Endothelial cell of hepatic sinusoid (primary cell): ENCODE data around the gene CSTA.
"Not testable (repeated sequence)": the region's sequence is repeated elsewhere in the genome, so short reads cannot be mapped to it uniquely, and the experiment has no call there.

Experiments
- in situ Hi-C: cut with HindIII; loops from 2 replicates; pipeline ENCODE4 v1.10.0; 2017; ENCODE audit warnings: low sequenced_read_pairs

Gene CSTA

DNA sequence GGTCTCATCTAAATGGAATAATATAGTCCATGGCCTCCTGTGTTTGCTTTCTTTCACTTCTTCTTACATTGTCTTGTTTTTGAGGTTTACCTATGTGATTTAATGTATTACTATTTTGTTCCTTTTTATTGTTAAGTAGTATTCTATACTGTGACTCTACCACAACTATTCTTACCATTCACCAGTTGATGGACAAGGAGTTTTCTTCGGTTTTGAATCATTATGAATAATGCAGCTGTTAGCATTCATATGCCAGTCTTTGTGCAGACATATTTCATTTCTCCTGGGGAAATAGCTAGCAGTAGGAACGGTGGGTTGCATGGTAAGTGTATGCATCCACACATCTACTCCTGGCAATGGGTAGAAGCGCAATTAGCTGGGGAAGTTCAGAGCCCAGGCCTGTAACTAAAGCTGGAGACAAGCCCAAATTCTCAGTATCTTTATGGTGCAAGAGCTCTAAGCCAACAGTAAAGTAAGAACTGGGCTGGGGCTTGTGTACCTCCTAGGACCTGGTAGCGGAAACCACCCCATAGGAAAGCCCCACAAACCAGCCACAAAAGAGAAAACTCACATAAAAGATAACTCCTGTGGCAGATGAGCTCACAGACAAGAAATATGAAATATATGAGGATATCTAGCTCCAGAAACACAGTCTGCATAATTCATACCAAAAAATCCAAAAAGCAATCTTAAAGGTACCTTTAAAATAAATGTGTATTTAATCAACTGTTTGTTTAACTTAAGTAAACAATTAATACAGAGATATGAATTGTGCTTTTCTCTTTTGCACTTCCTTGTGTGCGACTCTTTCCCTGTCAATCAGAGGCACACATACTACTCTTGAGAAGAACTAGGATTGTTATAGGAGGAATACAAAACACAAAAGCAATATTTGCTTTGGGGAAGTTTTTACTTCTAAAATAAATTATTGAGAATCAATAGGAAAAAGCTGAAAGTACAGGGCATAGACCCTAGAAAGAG lies 2.7 kb upstream of the CSTA start:
- in situ Hi-C loops: no loop called here

DNA sequence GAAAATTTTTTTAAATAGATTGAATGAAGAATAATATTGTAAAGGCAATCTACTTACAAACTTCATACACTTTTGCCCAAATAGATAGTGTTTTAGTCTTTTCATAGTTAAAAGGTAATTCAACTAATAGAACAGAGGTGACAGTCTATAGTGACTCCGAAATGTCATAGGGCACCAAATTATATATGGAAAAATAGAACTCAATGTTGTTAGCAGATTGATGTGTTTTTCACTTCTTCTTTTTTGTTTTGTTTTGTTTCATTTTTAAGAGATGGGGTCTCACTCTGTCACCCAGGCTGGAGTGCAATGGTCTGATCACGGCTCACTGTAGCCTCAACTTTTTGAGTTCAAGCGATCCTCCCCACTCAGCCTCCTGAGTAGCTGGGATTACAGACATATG lies 721 bp downstream of the CSTA start:
- in situ Hi-C loops: no loop called here

DNA sequence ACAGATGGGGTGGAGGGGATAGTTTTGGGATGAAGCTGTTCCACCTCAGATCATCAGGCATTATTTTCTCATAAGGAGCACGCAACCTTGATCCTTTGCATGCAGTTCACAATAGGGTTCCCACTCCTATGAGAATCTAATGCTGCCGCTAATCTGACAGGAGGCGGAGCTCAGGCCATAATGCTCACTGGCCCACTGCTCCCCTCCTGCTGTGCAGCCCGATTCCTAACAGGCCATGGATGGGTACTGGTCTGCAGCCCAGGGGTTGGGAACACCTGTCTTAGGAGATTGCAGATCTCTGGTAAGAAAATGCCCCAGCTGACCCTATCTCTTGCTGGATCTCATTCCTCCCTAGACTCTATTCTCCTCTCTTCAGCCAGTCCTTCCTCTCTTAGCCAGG lies 6.8 kb downstream of the CSTA start:
- in situ Hi-C loops: no loop called here

DNA sequence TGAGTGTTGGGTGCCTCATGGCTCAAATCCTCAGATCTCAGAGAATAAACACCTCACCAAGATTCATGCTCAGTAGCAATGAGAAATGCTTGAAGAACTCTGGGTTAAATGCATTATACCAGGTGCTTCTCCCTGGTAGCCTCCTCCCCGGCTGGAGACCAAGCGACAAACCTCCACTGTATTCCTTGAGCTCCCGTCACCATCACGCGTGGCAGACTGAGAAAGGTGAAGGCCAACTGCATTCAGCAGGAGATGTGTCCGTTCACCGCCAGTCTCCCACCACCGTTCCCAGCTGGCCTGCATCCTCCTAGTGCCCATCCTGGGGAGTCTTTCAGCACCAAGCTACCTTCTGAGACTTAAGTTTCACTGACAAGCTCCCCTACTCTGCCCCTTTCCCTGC lies 7.5 kb downstream of the CSTA start:
- in situ Hi-C loops: no loop called here

DNA sequence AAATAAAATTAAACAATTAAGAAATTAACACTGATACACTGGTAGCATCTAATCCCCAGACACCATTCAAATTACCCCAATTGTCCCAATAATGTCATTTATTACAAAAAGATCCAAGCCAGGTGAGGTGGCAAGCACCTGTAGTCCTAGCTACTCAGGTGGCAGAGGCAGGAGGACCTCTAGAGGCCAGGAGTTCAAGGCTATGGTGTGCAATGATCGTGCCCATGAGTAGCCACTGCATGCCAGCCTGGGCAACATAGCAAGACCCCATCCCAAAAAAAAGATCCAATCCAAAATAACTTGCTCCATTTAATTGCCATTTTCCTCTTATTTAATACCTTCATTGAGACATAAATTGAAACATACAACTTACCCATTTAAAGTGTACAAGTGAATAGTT lies 17.8 kb downstream of the CSTA start:
- in situ Hi-C loops: no loop called here

DNA sequence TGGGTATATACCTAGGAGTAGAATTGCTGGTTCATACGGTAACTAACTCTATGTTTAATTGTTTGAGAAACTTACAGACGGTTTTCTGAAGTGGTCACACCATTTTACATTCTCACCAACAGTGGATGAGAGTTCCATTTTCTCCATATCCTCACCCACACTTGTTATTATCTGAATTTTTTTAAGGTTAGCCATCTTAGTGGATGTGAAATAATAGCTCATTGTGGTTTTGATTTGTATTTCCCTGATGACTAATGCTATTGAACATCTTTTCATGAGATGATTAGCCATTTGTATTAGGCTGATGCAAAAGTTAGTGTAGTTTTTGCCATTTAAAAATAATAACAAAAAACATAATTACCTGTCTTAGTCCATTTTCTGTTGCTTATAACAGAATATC lies 18.6 kb downstream of the CSTA start:
- in situ Hi-C loops: no loop called here

DNA sequence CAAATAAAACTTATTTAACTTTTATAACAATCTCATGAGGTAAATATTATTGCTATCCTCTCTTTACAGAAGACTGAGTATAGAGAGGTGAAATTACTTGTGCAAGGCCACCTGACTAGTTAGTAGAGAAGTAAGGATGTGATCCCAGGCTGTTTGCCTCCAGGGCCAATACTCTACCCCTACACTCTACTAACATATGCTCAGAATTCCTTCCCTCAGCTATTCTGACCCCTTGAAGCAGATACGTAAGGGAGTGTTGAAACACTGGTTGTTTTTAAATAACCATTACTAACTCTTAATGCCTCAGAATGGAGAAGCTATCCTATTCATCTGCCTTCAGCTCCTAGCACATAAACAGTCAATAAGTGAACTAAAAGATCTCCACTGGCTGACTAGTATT lies 24.1 kb downstream of the CSTA start:
- in situ Hi-C loops: no loop called here

DNA sequence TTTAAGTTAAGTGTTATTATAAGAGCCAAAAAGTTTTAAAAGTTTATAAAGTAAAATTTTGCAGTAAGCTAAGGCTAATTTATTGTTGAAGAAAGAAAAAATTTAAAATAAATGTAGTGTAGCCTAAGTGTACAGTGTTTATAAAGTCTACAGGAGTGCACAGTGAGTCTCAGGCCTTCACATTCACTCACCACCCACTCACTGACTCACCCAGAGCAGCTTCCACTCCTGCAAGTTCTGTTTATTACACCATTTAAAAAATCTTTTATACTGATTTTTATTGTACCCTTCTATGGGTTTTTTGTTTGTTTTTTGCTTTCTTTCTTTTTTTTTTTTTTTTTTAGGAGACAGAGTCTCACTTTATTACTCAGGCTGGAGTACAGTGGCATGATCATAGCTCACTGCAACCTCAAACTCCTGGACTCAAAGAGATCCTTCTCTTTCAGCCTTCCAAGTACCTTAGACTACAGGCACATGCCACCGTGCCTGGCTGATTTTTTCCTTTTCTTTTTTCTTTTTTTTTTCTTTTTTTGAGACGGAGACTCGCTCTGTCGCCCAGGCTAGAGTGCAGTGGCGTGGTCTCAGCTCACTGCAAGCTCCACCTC lies 25.9 kb downstream of the CSTA start:
- in situ Hi-C loops: no loop called here

DNA sequence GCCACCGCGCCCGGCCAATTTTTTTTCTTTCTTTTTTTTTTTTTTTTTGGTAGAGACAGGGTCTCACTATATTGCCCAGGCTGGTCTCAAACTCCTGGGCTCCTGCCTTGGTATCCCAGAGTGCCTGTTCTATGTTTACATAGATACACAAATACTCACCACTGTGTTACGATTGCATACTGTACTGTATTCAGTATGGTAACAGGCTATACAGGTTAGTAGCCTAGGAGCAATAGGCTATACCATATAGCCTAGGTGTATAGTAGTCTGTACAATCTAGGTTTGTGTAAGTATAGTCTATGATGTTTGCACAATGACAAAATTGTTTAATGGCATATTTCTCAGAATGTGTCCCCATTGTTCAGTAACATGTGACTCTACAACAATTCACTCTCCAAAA lies 26.6 kb downstream of the CSTA start:
- in situ Hi-C loops: no loop called here

DNA sequence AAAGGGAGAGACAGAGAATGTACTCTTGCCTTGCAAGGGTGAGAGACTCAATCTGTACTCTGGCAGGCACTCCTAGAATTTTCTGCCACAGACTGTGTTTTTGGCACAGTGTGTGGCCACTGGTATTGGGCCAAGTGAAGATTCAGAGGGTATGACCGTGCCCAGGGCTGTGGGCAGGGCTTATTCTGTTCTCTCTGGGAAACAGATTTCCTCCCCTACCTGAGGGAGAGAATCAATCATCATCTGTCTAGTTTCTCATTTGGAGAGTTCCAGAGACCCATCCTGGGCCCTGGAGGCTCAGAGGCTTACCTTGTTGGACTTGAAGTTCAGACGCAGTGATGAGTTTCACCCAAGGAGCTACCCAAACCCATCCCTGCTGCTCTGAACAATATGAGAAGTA lies 28.2 kb downstream of the CSTA start:
- in situ Hi-C loops: no loop called here

DNA sequence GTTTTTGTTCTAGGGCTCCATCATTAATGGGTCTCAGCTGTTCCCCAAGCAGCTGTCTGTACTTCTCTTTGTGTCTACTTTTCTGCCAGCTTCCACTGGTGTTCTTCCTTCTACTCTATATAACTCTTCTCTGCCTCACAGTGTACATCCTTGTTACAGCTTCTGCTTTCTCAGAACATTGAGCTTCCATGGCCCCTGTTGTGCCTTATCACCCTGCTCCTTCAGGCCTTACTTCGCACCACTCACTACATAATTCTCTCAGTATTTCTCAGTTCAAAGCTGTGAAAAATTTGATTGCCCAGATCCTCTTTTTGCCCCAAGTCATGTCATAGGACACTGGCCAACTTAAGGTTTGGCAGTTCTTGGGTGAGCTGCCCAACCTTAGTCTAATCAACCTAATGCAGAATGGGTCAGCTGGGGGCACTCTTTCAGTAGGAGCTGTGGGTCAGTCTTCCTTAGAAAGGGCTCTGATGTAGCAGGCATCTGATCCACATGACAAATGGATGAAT lies 28.9 kb downstream of the CSTA start:
- in situ Hi-C loops: no loop called here

DNA sequence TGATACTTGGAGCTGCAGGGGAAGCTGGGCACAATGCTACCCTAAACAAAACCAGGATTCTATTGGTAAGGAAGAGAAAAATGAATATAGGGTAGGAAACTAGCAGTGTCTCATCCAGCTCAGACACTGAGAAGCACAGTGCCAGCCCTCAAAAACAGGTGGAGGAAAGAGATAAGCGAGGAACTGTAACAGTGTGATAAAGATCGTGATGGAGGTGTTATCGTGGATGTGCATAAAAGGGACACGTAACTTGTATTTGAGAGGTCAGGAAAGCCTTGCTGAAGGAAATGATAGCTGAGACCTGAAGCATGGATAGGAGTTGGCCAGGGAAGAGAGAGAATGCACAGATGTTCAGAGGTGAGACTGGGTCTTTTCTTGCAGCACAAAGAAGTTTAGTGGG lies 30.6 kb downstream of the CSTA start:
- in situ Hi-C loops: no loop called here

DNA sequence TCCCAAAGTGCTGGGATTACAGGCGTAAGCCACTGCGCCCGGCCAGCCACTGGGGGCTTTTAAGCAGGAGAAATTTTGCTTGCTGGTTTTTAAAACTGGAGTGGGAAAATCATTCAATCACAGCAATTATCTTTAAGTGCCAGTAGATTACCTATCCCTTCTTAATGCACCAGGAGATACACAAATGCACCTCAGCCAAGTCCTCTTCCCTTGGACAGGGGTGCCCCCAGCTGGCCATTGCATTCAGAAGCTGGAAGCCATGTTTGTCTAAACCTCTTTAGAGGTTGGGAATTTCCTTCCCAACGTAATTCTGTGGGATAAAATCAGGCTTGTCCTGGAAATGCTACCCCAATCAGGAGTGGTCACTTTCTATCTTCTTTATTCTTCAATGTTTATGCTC lies 31.4 kb downstream of the CSTA start:
- in situ Hi-C loops: no loop called here

DNA sequence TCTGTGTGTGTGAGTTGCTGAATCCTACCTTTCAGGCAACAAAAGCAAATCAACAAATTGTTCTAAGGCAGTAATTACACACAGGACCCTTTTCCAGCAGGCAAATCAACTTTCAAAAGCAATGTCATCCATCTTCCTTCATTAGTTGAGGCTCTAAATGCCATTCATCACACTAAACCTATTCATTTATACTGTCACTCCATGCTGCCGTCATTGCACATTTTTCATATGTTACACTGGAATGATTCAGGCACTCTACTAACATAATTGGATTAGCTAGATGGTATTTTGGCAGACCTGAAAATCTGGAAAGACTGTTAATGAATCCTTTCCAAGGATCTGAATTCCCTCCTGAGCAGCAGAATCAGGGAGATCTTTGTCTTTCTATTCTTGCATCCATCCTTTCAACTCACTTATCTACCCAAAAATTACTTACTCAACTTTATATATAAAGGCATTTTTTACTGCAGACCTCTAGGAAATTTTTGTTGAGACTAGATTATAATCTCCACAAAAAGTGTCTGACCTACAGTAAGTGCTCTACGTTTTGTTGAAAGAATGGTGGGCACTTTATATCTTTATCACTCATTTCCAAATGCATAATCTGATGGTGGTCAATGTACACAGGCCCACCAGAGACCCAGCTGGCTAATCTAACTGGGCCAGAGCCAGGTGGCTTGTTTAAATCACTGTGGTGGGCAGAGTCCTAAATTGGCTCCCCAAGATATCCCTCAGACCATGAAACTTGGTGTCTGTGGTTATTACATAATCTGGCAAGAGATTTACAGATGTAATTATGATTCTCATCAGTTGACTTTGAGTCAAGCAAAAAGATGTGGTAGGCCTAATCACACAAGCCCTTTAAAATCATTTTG lies 33.0 kb downstream of the CSTA start:
- in situ Hi-C loops: no loop called here

DNA sequence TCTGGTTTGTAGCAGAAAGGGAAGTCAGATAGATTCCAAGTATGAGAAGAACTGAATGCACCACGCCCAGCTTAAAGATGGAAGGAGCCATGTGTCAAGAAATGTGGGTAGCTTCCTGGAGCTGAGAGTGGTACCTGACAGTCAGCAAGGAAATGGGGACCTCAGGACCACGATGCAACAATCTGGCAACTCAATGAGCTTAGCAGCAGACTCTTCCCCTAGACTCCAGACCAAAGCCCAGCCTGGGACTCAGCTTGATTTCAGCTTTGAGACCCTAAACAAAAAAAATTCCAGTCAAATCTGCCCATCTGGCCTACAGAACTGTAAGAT lies 33.6 kb downstream of the CSTA start:
- in situ Hi-C loops: no loop called here

DNA sequence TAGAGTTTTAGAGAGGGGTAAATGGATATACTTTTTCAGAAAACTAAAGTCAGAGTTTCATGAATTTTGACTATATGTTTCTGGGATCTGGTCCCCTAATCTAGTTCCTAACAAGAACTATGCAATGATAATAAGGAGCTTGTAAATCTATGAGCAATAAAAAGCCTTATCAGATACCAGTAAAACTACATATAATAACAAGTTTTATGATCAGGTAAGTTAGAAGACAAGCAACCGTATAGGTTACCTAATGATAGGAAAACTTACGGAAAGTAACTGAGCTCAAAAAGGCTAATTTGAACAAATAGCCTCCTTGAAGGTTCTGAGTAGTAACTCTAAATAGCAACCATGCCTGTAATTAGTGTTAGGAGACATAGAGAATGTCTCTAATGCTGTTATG lies 37.0 kb downstream of the CSTA start:
- in situ Hi-C loops: no loop called here

DNA sequence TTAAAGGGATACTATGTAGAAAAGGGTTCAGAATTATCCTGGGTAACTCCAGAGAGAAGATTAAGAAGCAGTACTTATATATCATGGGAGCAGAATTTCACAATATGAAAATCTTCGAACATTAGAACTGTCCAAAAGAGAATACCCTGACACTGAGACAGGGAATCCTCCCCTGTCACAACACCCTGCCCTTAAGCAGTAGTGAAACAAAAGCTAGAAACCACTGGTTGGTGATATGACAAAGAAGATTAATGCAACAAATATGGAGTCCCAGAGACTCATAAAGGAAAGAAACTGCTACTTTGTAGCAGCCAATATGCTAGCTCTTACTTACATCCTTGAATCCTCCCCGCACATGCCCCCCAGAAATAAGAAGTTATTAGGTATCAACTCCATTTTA lies 39.4 kb downstream of the CSTA start:
- in situ Hi-C loops: no loop called here

DNA sequence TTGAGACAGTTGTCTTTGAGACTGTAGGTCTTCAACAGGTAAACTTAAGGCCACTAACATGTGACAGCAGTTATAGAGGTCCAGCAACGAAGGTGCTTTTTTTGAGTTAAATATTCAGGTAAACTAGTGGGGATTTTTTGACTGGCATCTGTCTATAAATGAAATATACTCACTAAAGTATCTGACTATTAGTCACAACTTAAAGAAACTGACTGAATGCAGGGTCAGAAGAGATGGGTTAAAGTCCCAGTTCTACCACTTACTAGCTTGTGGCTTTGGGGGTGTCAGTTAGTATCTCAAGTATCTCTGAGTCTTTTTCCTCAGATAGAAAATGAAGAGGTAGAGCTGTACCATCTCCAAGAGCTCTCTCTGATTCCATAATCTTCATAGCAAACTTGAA lies 40.0 kb downstream of the CSTA start:
- in situ Hi-C loops: no loop called here

DNA sequence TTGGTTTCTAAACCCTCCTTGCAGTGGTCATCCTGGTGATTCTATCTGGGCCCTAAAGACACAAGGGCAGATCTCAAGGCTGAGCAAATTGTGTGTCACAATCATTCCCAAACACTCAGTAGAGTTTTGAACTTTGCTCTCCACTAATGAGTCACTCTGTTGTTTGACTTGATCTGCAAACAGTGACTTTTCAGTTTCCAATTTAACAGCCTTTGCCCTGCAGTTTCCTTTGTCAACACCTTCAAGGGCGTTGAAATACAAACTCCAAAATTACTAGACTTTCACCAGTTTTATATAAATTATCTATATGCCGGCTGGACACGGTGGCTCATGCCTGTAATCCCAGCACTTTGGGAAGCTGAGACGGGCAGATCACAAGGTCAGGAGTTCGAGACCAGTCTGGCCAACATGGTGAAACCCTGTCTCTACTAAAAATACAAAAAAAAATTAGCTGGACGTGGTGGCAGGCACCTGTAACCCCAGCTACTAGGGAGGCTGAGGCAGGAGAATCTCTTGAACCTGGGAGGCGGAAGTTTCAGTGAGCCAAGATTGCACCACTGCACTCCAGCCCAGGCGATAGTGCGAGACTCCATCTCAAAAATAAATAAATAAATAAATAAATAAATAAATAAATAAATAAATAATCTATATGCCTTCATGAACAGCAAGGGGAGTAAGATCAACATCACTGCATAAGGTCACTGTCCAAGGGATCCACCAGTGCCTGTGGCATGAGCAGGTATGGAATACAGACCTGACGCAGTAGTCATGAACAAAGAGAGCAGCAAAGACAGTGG lies 40.7 kb downstream of the CSTA start:
- in situ Hi-C loops: not testable (repeated sequence)

DNA sequence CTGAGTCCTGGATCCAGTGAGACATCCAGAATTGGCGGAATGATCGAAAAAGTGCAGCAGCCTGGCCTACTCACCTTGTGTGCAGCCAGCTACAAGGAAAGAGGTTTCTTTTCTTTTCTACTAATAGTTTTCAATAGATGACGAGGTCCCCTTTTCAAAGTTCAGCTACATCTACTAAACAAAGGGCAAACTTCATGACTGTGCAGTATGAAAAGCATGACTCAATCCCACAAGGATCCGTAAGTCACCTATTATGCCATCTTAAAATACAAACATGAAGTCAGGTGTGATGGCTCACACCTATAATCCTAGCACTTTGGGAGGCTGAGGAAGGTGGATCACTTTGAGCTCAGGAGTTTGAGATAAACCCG lies 41.3 kb downstream of the CSTA start:
- in situ Hi-C loops: no loop called here

DNA sequence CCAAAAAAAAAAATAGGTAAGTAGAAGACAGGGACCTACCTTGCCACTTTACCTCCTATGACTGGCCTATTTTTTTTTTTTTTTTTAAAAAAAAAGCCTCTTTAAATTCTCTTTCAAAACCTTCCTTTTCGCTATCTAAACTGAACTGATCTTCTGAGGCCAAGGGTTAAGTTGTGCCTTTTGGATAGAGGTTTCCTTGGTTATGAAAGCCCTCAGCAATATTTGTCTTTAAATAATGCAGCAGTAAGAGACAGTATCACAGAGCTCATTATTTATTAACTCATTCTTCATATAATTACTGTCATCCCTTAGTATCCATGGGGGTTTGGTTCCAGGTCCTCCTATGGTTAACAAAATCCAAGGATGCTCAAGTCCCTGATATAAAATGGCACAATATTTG lies 49.0 kb downstream of the CSTA start:
- in situ Hi-C loops: no loop called here
